GM23248 (cell line): ENCODE data around the gene KIFC3.

ENCODE experiments used
- EZH2 ChIP-seq: fragments of 200-600 bp; sonication (generic); IDR thresholded peaks from 2 replicates; pipeline ENCODE4 v1.6.1; 2018; ENCODE audit warnings: antibody characterized with exemption, mild to moderate bottlenecking; ENCODE audit not compliant: insufficient read depth, poor library complexity, severe bottlenecking
- EZH2phosphoT487 ChIP-seq: fragments of 200-600 bp; sonication (generic); IDR thresholded peaks from 2 replicates; pipeline ENCODE4 v1.6.1; 2018; ENCODE audit warnings: antibody characterized with exemption, moderate library complexity, mild to moderate bottlenecking, low read depth; ENCODE audit not compliant: insufficient read depth

DNA sequence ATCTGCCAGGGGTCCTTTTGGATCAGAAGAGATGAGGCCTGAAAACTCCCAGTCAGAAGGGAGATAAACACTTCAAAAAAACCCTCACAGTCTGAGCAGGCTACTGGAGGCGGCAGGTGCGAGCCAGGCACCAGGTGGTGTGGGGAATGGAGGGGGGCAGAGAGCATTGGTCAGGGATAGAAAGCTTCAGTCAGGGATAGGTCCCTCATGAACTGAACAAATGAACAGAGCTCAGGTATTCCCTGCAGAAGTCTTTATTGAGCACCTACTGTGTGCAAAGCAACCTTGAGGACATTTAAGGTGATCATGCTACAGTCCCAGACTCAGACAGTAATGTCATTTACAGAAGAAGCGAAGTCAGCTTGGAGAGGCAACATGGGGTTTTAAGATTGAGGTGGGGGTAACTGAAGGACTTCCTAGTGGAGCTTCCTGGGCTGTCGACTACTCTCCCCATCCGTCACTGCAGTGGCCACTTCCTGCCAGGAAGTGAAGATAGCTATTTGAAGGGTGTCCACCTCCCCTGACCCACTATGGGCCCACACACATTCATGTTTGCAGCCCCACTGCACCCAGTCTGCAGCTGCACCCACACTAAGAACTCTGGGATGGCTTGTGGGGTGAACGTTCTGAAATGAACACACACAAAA lies 3.2 kb downstream of the KIFC3 start:
- TF ChIP-seq EZH2phosphoT487 (no peak), EZH2 (no peak)
